Embryonic facial prominence (tissue), 1 donor: ENCODE results near the gene TMCO2.
"Not testable (repeated sequence)": the region's sequence is repeated elsewhere in the genome, so short reads cannot be mapped to it uniquely, and the experiment has no call there.

Experiments used
- DNase-seq: peaks from one replicate; pipeline ENCODE4 v3.0.0-alpha.2; 2016; ENCODE audit errors: extremely low spot score

TMCO2 gene

GRCh38 chr1:40247655-40248054, at the start of gene TMCO2:
Gene TMCO2 (plus strand): TSS chr1:40247937. CDS start chr1:40247994, 57 bp downstream.
- DNase-seq, result no peak

- DNase-seq, result no peak
Measured at GRCh38 chr1:40199126-40199525, 48.6 kb upstream of the TMCO2 start.

- no peak for DNase-seq
Measured at GRCh38 chr1:40204856-40205255, 42.9 kb upstream of the TMCO2 start.

GRCh38 chr1:40210511-40211204, 37.1 kb upstream of the TMCO2 start:
- no peak for DNase-seq

- no peak for DNase-seq
Measured at GRCh38 chr1:40218333-40218732, 29.4 kb upstream of the TMCO2 start.

GRCh38 chr1:40221471-40221905, 26.2 kb upstream of the TMCO2 start:
- not testable (repeated sequence) for DNase-seq

DNA sequence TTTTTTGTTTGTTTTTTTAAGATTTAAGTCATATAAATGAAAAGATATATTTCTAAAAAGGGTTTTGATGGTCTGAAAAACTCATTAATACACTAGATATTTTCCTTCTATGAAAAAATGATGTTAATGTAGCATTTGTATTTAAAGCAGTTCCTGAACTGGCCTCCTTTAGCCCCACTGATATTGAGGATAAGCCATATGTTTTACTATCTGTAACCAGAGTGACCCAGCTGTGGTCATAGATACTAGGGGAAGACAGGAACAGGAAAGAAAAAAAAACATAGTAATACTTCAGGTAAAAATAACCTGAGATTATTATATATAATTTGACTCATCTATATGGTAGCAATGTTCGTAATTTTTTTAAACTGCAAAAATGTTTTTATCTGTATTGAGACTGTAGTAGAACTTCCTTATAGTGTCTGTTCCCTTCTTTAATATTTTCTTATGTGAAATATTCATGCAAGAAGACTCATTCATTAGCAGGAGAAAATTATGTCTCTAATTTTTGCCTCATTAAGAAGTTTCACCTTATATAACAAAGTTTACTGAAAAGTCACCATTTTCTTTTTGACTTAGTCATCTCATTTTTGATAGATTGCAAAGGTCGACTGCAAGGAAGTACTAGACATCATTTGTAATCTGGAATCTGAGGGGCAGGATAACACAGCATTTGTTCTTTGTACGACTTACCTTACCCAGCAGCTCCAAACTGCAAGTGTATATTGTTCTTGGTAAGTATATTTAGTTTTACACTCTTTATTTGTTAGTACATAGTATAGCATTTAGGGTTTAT, 25.6 kb upstream of the TMCO2 start:
- DNase-seq, result no peak

DNA sequence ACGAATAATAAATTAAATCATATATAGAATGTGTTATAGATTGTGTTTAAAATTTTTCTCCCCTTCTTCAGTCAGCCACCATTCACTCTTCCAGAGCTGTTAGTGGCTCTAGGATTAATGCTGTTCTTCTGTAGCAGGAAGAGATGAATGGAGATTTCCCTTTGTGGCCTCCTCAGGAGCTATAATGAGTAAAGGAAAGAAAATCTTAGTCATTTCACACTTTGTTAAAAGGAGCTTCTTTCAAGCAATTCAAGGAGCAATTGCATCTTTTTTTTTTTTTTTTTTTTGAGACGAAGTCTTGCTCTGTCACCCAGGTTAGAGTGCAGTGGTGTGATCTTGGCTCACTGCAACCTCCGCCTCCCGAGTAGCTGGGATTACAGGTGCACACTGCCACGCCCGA, 23.7 kb upstream of the TMCO2 start:
- DNase-seq, result no peak

DNA sequence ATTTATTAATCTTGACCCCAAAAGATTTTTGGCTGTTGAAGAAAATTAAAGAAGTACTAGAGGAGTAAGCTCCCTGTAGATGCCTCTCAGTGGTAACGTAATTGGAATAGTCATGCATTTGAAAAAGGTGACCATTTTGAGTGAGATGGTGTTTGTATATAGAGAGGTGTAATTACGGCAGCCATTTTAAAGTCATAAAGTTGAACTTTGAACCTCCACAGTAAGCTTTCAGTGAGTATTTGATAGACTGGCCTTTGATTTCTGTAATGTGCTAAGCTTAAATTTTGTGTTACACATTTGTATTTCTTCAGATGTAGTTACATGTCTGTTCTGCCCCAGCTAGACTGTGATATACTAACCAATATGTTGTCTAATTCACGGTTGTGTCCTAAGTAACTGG, 21.5 kb upstream of the TMCO2 start:
- DNase-seq, result no peak

- DNase-seq, result no peak
Measured at GRCh38 chr1:40232444-40232843, 15.3 kb upstream of the TMCO2 start.

GRCh38 chr1:40239626-40240025, 8.1 kb upstream of the TMCO2 start:
- no peak for DNase-seq

DNA sequence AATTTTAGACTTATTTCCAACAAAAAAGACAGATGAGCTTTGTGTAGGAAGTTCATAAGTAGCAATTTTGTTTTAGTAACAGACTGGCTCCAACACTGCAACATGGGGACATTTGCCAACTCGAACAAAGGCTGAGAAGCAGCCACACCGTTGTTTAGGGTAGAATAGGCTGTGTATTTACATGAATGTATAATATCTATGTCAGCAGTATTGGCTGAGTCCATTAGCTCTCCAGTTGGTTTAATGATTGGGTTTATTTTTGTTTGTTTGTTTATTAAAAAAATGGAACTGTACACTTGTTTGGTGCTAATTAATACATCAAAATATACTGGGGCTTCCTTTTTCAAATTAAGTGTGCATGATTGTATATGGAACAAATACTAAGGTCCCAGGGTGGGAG, 7.3 kb upstream of the TMCO2 start:
- DNase-seq, result no peak

DNA sequence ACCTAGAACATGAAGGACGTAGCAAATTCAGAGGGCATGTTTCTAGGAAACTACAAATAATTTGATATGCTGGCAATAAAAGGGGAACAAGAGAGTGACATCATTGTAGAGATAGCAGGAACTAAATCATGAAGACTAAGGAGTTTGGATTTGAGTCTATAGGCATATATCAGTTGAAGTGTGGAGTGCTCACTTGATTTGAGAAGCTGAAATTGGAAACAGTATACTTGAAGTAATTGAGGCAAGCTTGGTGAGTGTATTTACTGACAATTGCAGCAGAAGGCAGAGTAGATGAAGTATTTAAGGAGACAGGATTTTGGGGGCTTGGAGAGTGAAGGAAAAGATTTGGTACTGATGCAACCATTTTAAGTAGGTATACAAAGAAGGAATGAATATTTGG, 6.4 kb upstream of the TMCO2 start:
- DNase-seq, result no peak

DNA sequence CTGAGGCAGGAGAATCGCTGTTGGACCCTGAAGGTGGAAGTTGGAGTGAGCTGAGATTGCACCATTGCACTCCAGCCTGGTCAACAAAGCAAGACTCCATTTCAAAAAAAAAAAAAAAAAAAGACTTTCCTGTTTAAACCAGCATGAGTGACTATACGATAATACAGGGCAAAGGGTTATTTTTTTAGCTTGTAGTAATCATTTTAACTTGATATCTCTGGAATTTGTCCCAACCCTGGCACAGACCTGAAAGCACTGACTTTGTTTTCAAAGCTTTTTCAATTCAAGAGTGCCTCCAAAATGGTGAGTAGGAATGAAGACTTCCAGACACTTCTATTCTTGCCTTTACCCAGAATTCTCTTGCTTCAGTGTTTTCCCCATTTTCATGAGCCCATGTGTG, 4.4 kb upstream of the TMCO2 start:
- DNase-seq, result no peak

DNA sequence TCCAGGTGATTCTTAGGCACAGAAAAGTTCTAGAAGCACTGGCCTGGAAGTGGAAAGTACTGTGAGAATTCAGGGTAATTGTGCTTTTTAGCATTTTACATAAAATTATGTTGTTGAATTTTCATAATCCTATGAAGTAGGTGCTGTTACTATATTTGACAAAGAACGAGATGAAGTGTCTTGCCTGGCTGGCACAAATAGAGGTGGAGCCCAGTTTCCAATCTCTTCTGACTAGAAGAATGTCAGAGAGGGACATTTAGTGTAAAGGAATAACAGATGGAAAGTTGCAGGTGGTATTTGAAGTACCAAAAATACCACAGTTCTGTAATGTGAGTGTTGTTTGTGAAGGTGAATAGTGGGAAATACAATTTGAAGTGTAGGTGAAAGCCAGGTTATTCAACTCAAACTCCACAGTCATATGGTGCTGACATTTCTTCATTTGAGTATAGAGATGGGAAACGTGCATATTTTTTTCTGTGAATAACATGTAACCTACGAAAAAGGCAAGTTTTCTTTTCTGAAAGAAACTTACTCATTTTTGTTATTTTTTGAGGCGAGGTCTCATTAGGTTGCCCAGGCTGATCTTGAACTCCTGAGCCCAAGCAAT, 3.5 kb upstream of the TMCO2 start:
- no peak for DNase-seq

- DNase-seq, result no peak
Measured at GRCh38 chr1:40245686-40246085, 2.1 kb upstream of the TMCO2 start.

DNA sequence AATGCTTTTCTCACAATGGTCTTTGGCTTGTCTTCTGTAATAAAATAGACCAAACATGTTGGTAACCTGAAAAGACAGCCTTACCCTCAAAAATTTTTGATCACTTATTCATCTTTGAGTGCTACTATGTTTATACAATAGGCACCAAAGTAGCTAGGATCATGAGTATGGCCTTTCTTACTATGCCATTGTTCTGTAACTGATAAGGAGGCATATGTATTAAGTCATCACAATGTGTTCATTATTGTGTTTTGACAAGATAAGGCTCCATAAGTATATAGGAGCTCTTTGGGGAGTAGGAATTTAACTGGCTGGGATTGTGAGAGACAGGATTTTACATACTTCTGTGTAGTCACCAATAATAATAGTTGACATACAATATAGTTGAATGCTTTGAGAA, 675 bp downstream of the TMCO2 start:
- no peak for DNase-seq

DNA sequence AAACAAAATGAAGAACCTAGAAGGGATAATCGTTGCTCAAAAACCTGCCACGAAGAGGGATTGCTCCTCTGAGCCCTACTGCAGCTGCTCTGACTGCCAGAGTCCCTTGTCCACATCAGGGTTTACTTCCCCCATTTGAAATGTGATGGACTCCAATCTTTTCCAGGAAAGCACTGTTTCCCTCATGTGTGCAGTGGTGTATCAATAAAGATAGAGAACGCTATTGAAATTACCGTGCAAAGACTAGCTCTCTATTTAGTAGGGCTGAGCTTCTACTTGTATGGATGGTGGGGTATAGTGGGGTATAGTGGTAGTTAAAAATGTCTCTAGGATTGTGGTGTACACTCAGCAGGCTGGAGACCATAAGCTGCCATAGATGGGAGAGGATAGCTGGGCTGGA, 3.7 kb downstream of the TMCO2 start:
- DNase-seq, result no peak

GRCh38 chr1:40252601-40253000, 4.9 kb downstream of the TMCO2 start:
- DNase-seq, result no peak

DNA sequence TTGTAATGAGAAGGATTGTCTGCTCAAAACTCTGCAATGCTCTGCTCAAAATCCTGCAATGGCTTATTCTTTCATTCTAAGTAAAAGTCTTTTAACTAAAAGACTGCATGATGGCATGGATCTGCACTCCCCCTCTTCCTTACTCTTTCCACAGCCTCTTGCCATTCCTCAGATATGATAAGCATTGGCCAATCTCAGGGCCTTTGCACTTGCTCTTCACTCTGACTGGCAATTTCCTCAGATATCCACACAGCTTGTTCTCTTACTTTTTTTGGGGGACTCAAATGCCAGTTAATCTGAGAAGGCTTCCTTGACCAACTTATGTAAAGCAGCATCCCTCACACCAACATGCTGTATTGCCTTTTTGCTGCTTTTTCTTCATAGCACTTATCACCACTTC, 7.5 kb downstream of the TMCO2 start:
- DNase-seq, result no peak

DNA sequence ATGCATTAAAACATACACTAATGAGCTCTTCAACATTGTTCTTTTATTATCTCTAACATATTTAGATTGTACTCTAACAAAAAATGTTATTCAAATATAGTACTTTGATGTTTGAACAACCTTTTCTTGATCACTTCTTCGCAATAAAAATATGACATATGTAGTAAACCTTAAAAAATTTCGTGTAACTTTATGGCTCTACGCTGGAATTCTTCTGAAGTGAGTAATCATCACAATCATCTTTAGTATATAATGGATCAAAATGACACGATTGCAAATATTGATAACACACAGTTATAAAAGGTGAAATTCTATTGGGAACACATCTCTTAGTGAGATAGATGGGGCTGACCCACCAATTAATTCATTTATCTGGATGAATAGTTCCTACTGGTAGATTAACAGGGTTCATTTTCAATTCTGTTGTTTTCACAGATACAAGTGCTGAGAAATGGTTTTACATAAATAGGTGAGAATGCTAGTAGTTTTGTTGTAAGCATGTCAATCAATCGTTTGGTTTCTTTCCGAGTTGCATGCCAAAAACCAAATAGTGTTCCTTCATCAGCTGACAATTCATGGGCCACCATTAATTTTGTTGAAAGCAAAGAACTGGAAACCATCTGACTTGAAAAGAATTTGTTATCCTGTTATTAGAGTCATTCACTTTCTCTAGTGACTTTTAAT, 8.8 kb downstream of the TMCO2 start:
- no peak for DNase-seq

DNA sequence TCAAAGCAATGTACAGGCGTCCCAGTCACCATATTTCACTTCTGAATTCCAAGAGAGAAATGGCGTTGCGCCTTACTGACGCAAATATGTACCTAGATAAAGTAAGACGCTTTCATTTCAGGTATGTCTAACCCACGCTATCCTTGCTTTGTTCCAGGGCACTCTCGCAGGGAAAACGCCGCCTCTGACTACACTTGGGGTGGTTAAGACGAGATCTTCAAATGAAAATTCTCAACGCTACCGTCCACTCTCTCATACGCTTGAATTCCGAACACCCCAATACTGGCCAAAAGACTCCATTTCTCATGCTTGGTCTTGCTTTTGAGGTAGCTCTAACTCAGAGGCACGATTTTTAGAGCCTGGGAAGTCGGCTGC, 9.6 kb downstream of the TMCO2 start:
- no peak for DNase-seq
